Loucy (cell line): Measurements from ENCODE around the gene ESYT2.
A peak's percentile ranks its signal among the peaks of the same experiment; 100 is the strongest.

Source experiments
- H2AFZ ChIP-seq: fragments of 200-600 bp; sonication (generic); 2 replicates; pipeline ENCODE4 v1.6.0; 2016; ENCODE audit warnings: antibody characterized with exemption, mild to moderate bottlenecking, low read length, moderate library complexity
- H3F3A ChIP-seq: fragments of 200-600 bp; 2 replicates; pipeline ENCODE4 v1.6.0; 2016; ENCODE audit warnings: antibody characterized with exemption, low read depth, mild to moderate bottlenecking
- H3K27me3 ChIP-seq: fragments of 200-600 bp; sonication (generic); 2 replicates; pipeline ENCODE4 v1.6.1; 2014; ENCODE audit warnings: low read length, mild to moderate bottlenecking; ENCODE audit not compliant: insufficient read depth, poor library complexity, severe bottlenecking
- H3K36me3 ChIP-seq: fragments of 200-600 bp; sonication (generic); 2 replicates; pipeline ENCODE4 v1.6.1; 2016; ENCODE audit warnings: low read length; ENCODE audit not compliant: insufficient read depth
- H3K4me1 ChIP-seq: fragments of 200-600 bp; sonication (generic); 2 replicates; pipeline ENCODE4 v1.5.1; 2014; ENCODE audit warnings: low read length, mild to moderate bottlenecking; ENCODE audit not compliant: insufficient read depth, poor library complexity, severe bottlenecking
- H3K4me2 ChIP-seq: fragments of 200-600 bp; sonication (generic); 2 replicates; pipeline ENCODE4 v1.6.0; 2014; ENCODE audit warnings: antibody characterized with exemption, low read length, low read depth, mild to moderate bottlenecking; ENCODE audit not compliant: poor library complexity, severe bottlenecking
- H3K4me3 ChIP-seq: fragments of 200-600 bp; sonication (generic); 2 replicates; pipeline ENCODE4 v1.5.1; 2014; ENCODE audit warnings: low read length, mild to moderate bottlenecking, mixed read lengths; ENCODE audit not compliant: poor library complexity, severe bottlenecking
- H3K79me2 ChIP-seq: fragments of 200-600 bp; sonication (generic); 2 replicates; pipeline ENCODE4 v1.6.1; 2014; ENCODE audit warnings: low read length; ENCODE audit not compliant: insufficient read depth
- H3K9ac ChIP-seq: fragments of 200-600 bp; sonication (generic); 2 replicates; pipeline ENCODE4 v1.6.0; 2014; ENCODE audit warnings: mild to moderate bottlenecking, low read depth, low read length, moderate library complexity; ENCODE audit not compliant: poor library complexity, severe bottlenecking
- H3K9me2 ChIP-seq: fragments of 200-600 bp; sonication (generic); replicated peaks from 2 replicates; pipeline ENCODE4 v1.6.1; 2016; ENCODE audit warnings: low read depth, low read length, mixed read lengths
- H3K9me3 ChIP-seq: fragments of 200-600 bp; sonication (generic); 2 replicates; pipeline ENCODE4 v1.6.1; 2014; ENCODE audit warnings: mild to moderate bottlenecking, antibody characterized with exemption, low read length, low read depth; ENCODE audit not compliant: insufficient read depth
- H4K20me1 ChIP-seq: fragments of 200-600 bp; sonication (generic); 2 replicates; pipeline ENCODE4 v1.6.0; 2014; ENCODE audit warnings: antibody characterized with exemption, low read length, mild to moderate bottlenecking; ENCODE audit not compliant: insufficient read depth, poor library complexity, severe bottlenecking
- EZH2phosphoT487 ChIP-seq: fragments of 200-600 bp; IDR thresholded peaks from 2 replicates; pipeline ENCODE4 v1.6.1; 2018; ENCODE audit warnings: antibody characterized with exemption, mild to moderate bottlenecking, moderate library complexity, borderline replicate concordance
- TF ChIP-seq, protein P1 (sequence below): fragments of 200-600 bp; sonication (generic); conservative IDR thresholded peaks from 2 replicates; pipeline ENCODE4 v1.5.1; 2014; ENCODE audit warnings: mild to moderate bottlenecking, antibody characterized with exemption, low read length

ESYT2 gene

DNA sequence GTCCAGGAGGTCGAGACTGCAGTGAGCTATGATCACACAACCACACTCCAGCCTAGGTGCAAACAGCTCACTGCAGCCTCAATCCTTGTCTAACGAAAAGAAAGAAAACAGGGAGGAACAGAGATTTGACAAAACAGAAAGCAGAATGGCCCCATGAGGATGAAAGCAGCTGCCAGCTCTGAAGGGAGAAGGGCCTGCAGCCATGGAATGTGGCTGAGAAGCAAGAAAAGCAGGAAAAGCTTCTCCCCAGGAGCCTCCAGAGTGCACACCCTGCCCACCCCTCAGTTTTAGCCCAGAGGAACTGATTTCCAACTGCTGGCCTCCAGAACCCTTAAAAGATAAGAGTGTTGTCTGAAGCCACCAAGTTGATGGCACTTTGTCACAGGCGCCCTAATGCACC, 13.0 kb downstream of the ESYT2 start:
- peak overlapping the region; percentile 73 for H3K4me3 ChIP-seq
- H3K9ac ChIP-seq = peak overlapping the region; percentile 63
- H3K9me3 ChIP-seq = no peaks in the 10 kb centered on the region
- H3F3A ChIP-seq = peaks cover 12% of the 10 kb centered on the region; the same call in 1 of the 2 replicates
- peaks cover 97% of the 10 kb centered on the region for H3K4me1 ChIP-seq
- H2AFZ ChIP-seq = no peak overlapping the region
- peaks cover 98% of the 10 kb centered on the region for H3K79me2 ChIP-seq
- TF ChIP-seq, protein P1, sequence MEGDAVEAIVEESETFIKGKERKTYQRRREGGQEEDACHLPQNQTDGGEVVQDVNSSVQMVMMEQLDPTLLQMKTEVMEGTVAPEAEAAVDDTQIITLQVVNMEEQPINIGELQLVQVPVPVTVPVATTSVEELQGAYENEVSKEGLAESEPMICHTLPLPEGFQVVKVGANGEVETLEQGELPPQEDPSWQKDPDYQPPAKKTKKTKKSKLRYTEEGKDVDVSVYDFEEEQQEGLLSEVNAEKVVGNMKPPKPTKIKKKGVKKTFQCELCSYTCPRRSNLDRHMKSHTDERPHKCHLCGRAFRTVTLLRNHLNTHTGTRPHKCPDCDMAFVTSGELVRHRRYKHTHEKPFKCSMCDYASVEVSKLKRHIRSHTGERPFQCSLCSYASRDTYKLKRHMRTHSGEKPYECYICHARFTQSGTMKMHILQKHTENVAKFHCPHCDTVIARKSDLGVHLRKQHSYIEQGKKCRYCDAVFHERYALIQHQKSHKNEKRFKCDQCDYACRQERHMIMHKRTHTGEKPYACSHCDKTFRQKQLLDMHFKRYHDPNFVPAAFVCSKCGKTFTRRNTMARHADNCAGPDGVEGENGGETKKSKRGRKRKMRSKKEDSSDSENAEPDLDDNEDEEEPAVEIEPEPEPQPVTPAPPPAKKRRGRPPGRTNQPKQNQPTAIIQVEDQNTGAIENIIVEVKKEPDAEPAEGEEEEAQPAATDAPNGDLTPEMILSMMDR = no peak
- TF ChIP-seq EZH2phosphoT487 = no peak
- peak overlapping the region; percentile 83 for H3K4me2 ChIP-seq
- peaks cover 46% of the 10 kb centered on the region for H4K20me1 ChIP-seq
- H3K9me2 ChIP-seq = no peaks in the 10 kb centered on the region
- H3K27me3 ChIP-seq = no peaks in the 10 kb centered on the region
- no peaks in the 10 kb centered on the region for H3K36me3 ChIP-seq

DNA sequence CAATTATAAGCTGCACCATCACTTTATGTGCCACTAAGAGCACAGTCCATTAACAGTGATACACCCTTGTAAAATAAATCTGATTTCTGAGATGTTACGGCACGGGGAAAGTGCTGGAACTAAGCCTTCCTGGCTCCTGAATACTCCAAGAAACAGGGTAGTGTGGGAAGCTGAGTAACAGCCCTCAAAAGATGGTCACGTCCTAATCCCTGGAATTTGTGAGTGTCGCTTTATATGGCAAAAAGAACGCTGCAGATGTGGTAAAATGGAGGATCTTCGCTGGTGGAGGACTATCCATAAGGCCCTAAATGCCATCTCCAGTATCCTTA, 13.5 kb downstream of the ESYT2 start:
- no peak for TF ChIP-seq EZH2phosphoT487
- TF ChIP-seq, protein P1 = no peak
- Histone ChIP-seq H3K9ac (peak overlapping the region; percentile 63), H2AFZ (no peak overlapping the region), H3K27me3 (no peaks in the 10 kb centered on the region), H3K79me2 (peaks cover 98% of the 10 kb centered on the region), H4K20me1 (peaks cover 46% of the 10 kb centered on the region), H3K4me2 (peak overlapping the region; percentile 83), H3K4me3 (peak overlapping the region; percentile 73), H3K9me2 (no peaks in the 10 kb centered on the region), H3K4me1 (peaks cover 96% of the 10 kb centered on the region), H3K9me3 (no peaks in the 10 kb centered on the region), H3K36me3 (no peaks in the 10 kb centered on the region), H3F3A (peaks cover 12% of the 10 kb centered on the region; the same call in 1 of the 2 replicates)

DNA sequence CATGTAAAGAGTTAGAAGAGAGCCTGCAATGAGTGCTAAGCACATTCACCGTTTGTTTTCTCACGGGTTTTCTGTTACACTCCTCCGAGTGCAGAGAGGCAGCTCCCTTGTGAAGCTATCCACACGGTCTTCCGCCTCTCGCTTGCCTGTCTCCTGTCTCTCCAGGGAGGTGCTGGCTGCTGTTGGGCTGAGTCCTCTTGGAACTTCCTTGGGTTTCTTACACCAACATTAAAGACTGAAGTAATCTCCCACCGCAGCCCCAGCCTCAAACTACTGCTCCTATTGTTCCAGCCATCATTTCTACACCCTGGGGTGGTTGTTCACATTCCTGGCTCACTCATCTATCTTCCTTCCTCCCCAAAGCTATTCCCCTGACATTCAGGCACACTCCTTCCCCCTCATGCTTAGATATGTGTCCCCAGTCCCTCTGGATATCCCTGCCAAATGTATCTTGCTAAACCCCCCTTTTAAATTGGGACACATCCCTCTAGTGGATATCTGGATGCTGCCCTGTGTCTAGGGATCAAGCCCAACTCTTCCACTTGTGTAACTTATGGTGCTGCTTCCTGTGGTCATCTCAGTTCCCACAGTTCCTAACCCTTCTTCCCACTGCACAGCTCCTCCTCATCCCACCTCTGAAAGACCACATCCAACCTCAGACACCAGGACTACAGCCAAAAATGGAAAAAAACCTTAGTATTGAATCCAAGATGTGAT, 14.1 kb downstream of the ESYT2 start:
- Histone ChIP-seq H3K9me3 (no peaks in the 10 kb centered on the region), H2AFZ (no peak overlapping the region), H3K4me1 (peaks cover 96% of the 10 kb centered on the region), H3K9ac (peak overlapping the region; percentile 63), H3K79me2 (peaks cover 98% of the 10 kb centered on the region), H3K36me3 (peaks cover 3% of the 10 kb centered on the region; the same call in 1 of the 2 replicates), H3F3A (peaks cover 12% of the 10 kb centered on the region; the same call in 1 of the 2 replicates), H4K20me1 (peaks cover 51% of the 10 kb centered on the region), H3K4me2 (peak overlapping the region; percentile 83), H3K27me3 (no peaks in the 10 kb centered on the region), H3K4me3 (peak overlapping the region; percentile 73), H3K9me2 (no peaks in the 10 kb centered on the region)
- TF ChIP-seq EZH2phosphoT487 = no peak
- TF ChIP-seq, protein P1 = no peak
